Calu3 (cell line): ENCODE data around the gene RTN4RL1. TPM values are rescaled to one million over a fixed set of nuclear protein-coding genes. Genes with fewer than 3 reads are reported as not detected.

Experiments
- BruUV-seq: library from RNA; stranded (reverse); fragments of 400-500 nt; replicated peaks from 2 replicates; lab custom pipeline; 2021; lab: Mats Ljungman, UMichigan
- CTCF ChIA-PET: fragments of 300-600 bp; sonication (Branson Sonifier 250); formaldehyde crosslinking; loops from one replicate; lab custom pipeline; 2022; ENCODE audit warnings: antibody characterized with exemption; lab: Charles Lee
- DNase-seq: peaks from one replicate; pipeline ENCODE4 v3.0.0; 2022
- H3K27ac Mint-ChIP-seq: one replicate; pipeline ENCODE4 v1.8.0; 2022; ENCODE audit warnings: mixed read lengths; ENCODE audit not compliant: unreplicated experiment
- H3K27me3 Mint-ChIP-seq: one replicate; pipeline ENCODE4 v1.8.0; 2022; ENCODE audit warnings: mixed read lengths; ENCODE audit not compliant: unreplicated experiment
- H3K36me3 Mint-ChIP-seq: one replicate; pipeline ENCODE4 v1.8.0; 2022; ENCODE audit warnings: mild to moderate bottlenecking, moderate library complexity, mixed read lengths; ENCODE audit not compliant: insufficient read depth, unreplicated experiment
- H3K4me1 Mint-ChIP-seq: one replicate; pipeline ENCODE4 v1.8.0; 2022; ENCODE audit warnings: mild to moderate bottlenecking, low read depth, mixed read lengths; ENCODE audit not compliant: unreplicated experiment
- H3K4me3 Mint-ChIP-seq: one replicate; pipeline ENCODE4 v1.8.0; 2022; ENCODE audit warnings: mild to moderate bottlenecking, low read depth, moderate library complexity, mixed read lengths; ENCODE audit not compliant: unreplicated experiment
- H3K9me3 Mint-ChIP-seq: one replicate; pipeline ENCODE4 v1.8.0; 2022; ENCODE audit warnings: low read depth, mixed read lengths; ENCODE audit not compliant: unreplicated experiment
- intact Hi-C: fragments of 100-400 bp; cut with micrococcal nuclease; formaldehyde crosslinking; loops from one replicate; pipeline ENCODE4 v1.10.0; 2022; ENCODE audit not compliant: unreplicated experiment
- total RNA-seq: library from RNA; stranded (reverse); gene quantifications from 2 replicates; pipeline ENCODE4 v1.2.3, GENCODE V29; 2022
- TF ChIP-seq, protein P1 (sequence below): fragments of 200-600 bp; IDR thresholded peaks from one replicate; pipeline ENCODE4 v1.8.0; 2022; ENCODE audit warnings: antibody characterized with exemption; ENCODE audit not compliant: unreplicated experiment

RTN4RL1 gene
- total RNA-seq, 1 experiment from 2014 or later = not detected

DNA sequence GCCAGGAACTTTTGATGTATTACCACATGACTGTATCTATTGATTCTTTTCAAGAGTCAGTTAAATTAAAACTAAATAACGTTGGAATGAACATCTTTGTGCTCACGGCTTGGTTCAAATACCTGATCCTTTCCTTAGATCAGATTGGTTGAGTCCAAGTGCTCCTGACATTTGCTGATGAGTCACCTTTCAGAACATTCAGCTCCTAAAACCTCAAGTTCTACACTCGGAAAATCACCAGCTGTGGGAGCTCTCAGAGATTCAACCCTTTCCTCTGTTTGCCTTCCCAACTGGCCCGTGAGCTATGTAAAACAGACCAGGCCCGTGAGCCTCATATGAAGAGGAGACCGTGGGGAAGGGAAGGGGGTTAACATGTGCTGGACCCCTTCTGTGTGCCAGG is 68.1 kb downstream of the RTN4RL1 start:
- CTCF ChIA-PET = no interaction called here
- Mint-ChIP-seq H3K4me3 (no peak overlapping the region), H3K27me3 (no peaks in the 10 kb centered on the region), H3K36me3 (no peaks in the 10 kb centered on the region), H3K27ac (no peak overlapping the region), H3K9me3 (no peaks in the 10 kb centered on the region), H3K4me1 (no peaks in the 10 kb centered on the region)
- intact Hi-C loops = no loop called here
- TF ChIP-seq, protein P1, sequence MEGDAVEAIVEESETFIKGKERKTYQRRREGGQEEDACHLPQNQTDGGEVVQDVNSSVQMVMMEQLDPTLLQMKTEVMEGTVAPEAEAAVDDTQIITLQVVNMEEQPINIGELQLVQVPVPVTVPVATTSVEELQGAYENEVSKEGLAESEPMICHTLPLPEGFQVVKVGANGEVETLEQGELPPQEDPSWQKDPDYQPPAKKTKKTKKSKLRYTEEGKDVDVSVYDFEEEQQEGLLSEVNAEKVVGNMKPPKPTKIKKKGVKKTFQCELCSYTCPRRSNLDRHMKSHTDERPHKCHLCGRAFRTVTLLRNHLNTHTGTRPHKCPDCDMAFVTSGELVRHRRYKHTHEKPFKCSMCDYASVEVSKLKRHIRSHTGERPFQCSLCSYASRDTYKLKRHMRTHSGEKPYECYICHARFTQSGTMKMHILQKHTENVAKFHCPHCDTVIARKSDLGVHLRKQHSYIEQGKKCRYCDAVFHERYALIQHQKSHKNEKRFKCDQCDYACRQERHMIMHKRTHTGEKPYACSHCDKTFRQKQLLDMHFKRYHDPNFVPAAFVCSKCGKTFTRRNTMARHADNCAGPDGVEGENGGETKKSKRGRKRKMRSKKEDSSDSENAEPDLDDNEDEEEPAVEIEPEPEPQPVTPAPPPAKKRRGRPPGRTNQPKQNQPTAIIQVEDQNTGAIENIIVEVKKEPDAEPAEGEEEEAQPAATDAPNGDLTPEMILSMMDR = no peak
- DNase-seq = no peak
- BruUV-seq = no TSS peak

- Mint-ChIP-seq H3K9me3 (no peaks in the 10 kb centered on the region), H3K4me3 (no peak overlapping the region), H3K4me1 (no peaks in the 10 kb centered on the region), H3K27ac (no peak overlapping the region), H3K27me3 (no peaks in the 10 kb centered on the region), H3K36me3 (no peaks in the 10 kb centered on the region)
- TF ChIP-seq, protein P1 = no peak
- no peak for DNase-seq
- CTCF ChIA-PET = no interaction called here
- no TSS peak for BruUV-seq
- intact Hi-C loops = no loop called here
These were observed 69.0 kb downstream of the RTN4RL1 start for GRCh38 chr17:1956134-1956533.

- peaks cover 13% of the 10 kb centered on the region for H3K27me3 Mint-ChIP-seq
- no TSS peak for BruUV-seq
- H3K4me3 Mint-ChIP-seq = no peak overlapping the region
- no peak for DNase-seq
- no peak overlapping the region for H3K27ac Mint-ChIP-seq
- TF ChIP-seq, protein P1 = no peak
- H3K4me1 Mint-ChIP-seq = no peaks in the 10 kb centered on the region
- intact Hi-C loops = no loop called here
- CTCF ChIA-PET = no interaction called here
- no peaks in the 10 kb centered on the region for H3K36me3 Mint-ChIP-seq
- H3K9me3 Mint-ChIP-seq = peaks cover 2% of the 10 kb centered on the region
These were observed 71.3 kb downstream of the RTN4RL1 start for GRCh38 chr17:1953831-1954230.

DNA sequence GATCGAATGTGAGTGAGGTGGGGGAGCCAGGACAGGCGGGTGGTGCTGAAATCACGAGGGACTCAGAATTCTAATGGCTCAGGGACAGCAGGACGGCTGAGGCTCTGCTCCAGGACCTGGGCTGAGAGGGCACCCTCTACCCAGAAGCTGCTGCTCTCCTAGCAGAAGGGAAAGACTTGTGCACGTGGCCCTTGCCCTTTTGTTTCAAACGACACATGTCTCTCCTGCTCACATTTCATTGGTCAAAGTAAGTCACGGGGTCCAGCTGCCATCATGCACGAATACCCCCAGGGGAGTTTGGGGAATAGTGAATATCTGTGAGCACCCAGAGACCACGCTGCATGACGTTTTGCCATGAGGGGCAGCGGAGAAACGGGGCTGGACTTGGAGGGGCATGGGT is 73.2 kb downstream of the RTN4RL1 start:
- Mint-ChIP-seq H3K27me3 (peaks cover 15% of the 10 kb centered on the region), H3K4me1 (peaks cover under 1% of the 10 kb centered on the region), H3K27ac (no peak overlapping the region), H3K4me3 (no peak overlapping the region), H3K9me3 (peaks cover 2% of the 10 kb centered on the region), H3K36me3 (no peaks in the 10 kb centered on the region)
- TF ChIP-seq, protein P1 = no peak
- CTCF ChIA-PET = interaction anchor here (0.7 kb wide), 1 partner anchor 61 kb away, joined by 3 read pairs; no protein-coding TSS in a partner anchor
- no TSS peak for BruUV-seq
- no peak for DNase-seq
- intact Hi-C loops = no loop called here
